SKM-1 (cell line): ENCODE results near the gene ACTG1.

Source experiments
- DNase-seq: peaks from one replicate; lab custom pipeline; 2025; ENCODE audit not compliant: unreplicated experiment; lab: John Stamatoyannopoulos, UW

Gene ACTG1

GRCh38 chr17:81482673-81483072, 29.9 kb downstream of the ACTG1 start:
- DNase-seq = no peak

- DNase-seq = no peak
These were observed 30.6 kb downstream of the ACTG1 start for GRCh38 chr17:81481815-81482505.

- no peak for DNase-seq
These were observed 31.4 kb downstream of the ACTG1 start for GRCh38 chr17:81481073-81481799.

GRCh38 chr17:81480140-81481072, 32.2 kb downstream of the ACTG1 start:
- DNase-seq = no peak

GRCh38 chr17:81479175-81480071, 33.2 kb downstream of the ACTG1 start:
- DNase-seq = no peak

- no peak for DNase-seq
These were observed 34.5 kb downstream of the ACTG1 start for GRCh38 chr17:81478119-81478518.

- no peak for DNase-seq
These were observed 35.4 kb downstream of the ACTG1 start for GRCh38 chr17:81477173-81477572.

GRCh38 chr17:81476635-81477034, 36.0 kb downstream of the ACTG1 start:
- no peak for DNase-seq

- no peak for DNase-seq
These were observed 36.5 kb downstream of the ACTG1 start for GRCh38 chr17:81476097-81476496.

GRCh38 chr17:81474958-81475357, 37.6 kb downstream of the ACTG1 start:
- no peak for DNase-seq

- DNase-seq = no peak
These were observed 39.6 kb downstream of the ACTG1 start for GRCh38 chr17:81473019-81473418.

GRCh38 chr17:81471818-81472456, 40.7 kb downstream of the ACTG1 start:
- DNase-seq = no peak

- no peak for DNase-seq
These were observed 41.4 kb downstream of the ACTG1 start for GRCh38 chr17:81470944-81471817.

GRCh38 chr17:81470270-81470943, 42.2 kb downstream of the ACTG1 start:
- no peak for DNase-seq

GRCh38 chr17:81469266-81469665, 43.3 kb downstream of the ACTG1 start:
- DNase-seq = no peak

- DNase-seq = no peak
These were observed 43.9 kb downstream of the ACTG1 start for GRCh38 chr17:81468770-81469121.

GRCh38 chr17:81468111-81468769, 44.4 kb downstream of the ACTG1 start:
- DNase-seq = no peak
